ENCODE measurements around the gene SLC2A11.

Gene SLC2A11

DNA sequence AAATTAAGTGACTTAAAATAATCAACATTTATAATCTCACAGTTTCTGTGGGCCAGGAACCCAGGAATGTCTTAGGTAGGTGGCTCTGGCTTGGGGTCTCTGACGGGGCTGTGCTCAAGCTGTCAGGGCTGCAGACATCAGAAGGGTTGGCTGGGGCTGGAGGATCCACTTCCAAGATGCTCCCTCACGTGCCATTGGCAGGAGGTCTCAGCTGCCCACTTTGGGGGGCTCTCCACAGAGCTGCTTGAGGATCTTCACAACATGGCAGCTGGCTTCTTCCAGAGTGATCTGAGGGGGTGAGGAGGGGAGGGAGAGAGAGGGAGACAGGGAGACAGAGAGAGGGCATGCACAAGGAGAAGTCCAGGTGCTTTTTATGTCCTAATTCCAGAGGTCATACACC lies 18.1 kb downstream of the SLC2A11 start:
- no peak for DNase-seq
- no peak for TF ChIP-seq POLR2A (IDR thresholded peaks at IDR 0.05; ENCODE audit: low read length)

DNA sequence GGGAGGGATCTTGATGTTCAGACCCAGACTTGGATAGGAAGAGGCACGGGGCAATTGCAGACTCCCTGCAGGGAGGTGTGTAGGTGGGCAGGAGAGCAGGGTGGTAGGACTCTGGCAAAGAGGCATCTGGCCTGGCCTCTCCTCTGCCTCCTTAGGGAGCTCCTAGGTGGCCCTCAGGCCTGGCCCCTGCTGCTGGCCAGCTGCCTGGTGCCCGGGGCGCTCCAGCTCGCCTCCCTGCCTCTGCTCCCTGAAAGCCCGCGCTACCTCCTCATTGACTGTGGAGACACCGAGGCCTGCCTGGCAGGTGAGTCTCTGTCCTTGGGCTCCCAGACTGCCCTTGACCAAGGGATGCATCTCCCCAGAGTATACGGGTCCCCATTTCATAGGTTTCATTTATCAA lies 19.9 kb downstream of the SLC2A11 start:
- DNase-seq = no peak
- TF ChIP-seq GATA1 (IDR thresholded peaks at IDR 0.05; ENCODE audit: low read depth, low read length) (no peak), POLR2A (IDR thresholded peaks at IDR 0.05; ENCODE audit: low read length) (no peak)

DNA sequence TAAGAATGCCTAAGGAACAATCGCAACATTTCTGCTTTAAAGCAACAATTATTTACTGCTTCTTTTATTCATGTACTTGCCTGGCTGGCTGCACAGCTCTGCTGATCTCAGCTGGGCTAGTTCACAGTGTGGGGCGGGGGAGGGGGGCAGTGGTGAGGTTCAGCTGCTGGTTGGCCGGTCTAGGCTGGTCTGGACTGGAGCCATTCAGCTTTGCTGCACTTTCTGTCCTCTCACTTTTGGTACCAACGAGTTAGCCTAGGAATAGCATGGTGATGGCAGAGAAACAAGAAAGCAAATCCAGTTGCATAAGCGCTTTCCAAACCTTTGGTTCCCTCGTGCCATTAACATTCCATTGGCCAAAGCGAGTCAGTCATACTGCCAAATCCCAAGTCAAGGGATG lies 20.5 kb downstream of the SLC2A11 start:
- TF ChIP-seq GATA1 (IDR thresholded peaks at IDR 0.05; ENCODE audit: low read depth, low read length) (no peak), POLR2A (IDR thresholded peaks at IDR 0.05; ENCODE audit: low read length) (no peak)
- no peak for DNase-seq

DNA sequence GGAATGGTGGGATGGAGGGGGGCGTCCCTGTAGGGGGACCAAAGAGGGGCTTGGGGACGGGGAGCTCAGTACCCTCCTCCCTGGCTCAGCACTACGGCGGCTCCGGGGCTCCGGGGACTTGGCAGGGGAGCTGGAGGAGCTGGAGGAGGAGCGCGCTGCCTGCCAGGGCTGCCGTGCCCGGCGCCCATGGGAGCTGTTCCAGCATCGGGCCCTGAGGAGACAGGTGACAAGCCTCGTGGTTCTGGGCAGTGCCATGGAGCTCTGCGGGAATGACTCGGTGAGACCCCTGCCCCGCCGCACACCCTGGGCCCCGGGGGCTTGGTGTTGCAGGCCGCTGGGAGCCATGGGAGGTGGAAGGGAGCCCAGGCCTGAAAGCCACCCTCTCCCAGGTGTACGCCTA lies 24.7 kb downstream of the SLC2A11 start:
- no peak for DNase-seq
- TF ChIP-seq POLR2A (IDR thresholded peaks at IDR 0.05; ENCODE audit: low read length) (no peak), GATA1 (IDR thresholded peaks at IDR 0.05; ENCODE audit: low read depth, low read length) (no peak)

DNA sequence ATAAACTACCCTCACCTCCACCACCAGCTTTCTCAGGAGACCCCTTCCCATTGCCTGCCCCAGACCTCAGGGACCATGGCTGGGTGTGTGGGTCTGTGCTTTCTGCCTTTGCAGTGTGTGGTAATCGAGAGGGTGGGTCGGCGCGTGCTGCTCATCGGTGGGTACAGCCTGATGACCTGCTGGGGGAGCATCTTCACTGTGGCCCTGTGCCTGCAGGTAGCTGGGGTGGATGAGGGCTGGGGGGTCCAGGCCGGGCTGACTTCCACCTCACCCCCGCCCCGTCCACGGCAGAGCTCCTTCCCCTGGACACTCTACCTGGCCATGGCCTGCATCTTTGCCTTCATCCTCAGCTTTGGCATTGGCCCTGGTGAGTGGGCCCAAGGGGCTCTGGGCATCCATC lies 26.0 kb downstream of the SLC2A11 start:
- TF ChIP-seq GATA1 (IDR thresholded peaks at IDR 0.05; ENCODE audit: low read depth, low read length) (no peak), POLR2A (IDR thresholded peaks at IDR 0.05; ENCODE audit: low read length) (no peak)
- no peak for DNase-seq

DNA sequence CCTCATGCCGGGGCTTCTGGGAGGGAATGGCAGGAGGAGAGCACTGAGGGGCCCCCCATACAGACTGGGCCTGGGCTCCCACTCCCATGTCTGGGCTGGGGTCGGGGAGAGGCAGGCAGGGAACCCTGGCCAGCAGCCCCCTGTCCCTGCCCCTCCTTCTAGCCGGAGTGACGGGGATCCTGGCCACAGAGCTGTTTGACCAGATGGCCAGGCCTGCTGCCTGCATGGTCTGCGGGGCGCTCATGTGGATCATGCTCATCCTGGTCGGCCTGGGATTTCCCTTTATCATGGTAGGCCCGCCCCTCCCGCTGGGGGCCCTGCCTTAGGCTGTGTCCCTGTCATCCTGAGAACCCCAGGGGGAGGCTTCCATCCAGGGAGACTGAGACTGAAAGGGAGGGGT lies 26.5 kb downstream of the SLC2A11 start:
- TF ChIP-seq POLR2A (IDR thresholded peaks at IDR 0.05; ENCODE audit: low read length) (no peak), GATA1 (IDR thresholded peaks at IDR 0.05; ENCODE audit: low read depth, low read length) (no peak)
- DNase-seq = no peak

DNA sequence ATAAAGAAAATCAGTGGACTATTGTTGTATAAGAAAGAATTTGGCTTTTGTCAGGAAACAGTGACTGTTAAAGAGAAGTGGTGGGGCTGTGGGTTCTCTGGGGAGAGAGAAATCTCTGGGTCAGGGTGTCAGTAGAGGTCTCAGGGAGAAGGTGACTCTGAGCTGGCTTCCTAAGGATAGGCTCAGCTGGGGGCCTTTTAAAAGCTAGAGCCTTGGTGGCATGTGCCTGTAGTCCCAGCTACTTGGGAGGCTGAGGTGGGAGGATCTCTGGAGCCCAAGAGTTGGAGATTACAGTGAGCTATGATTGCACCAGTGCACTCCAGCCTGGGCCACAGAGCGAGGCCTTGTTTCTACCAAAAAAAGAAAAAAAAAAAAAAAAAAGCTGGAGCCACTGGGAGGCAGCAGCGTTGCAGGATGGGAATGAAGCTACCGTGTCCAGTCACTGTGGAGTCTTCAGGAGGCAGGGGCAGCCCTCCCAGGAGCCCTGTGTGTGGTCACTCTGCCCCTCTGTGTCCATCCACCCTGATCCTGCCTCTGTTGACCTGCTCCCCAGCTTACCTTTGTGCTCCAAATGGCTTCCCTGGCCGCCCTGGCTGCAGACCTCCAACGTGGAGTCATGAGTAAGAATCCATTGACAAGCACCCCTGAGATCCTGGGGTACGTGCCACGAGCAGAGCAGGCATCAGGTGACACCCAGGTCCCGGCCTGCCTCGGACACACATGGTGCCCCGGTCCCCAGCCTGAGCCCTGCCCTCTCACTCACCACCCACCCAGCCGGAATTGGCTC lies 31.1 kb downstream of the SLC2A11 start:
- TF ChIP-seq POLR2A (IDR thresholded peaks at IDR 0.05; ENCODE audit: low read length) = no peak
- no peak for TF ChIP-seq GATA1 (IDR thresholded peaks at IDR 0.05; ENCODE audit: low read depth, low read length)
- peak; percentile 17 to 19 for DNase-seq

DNA sequence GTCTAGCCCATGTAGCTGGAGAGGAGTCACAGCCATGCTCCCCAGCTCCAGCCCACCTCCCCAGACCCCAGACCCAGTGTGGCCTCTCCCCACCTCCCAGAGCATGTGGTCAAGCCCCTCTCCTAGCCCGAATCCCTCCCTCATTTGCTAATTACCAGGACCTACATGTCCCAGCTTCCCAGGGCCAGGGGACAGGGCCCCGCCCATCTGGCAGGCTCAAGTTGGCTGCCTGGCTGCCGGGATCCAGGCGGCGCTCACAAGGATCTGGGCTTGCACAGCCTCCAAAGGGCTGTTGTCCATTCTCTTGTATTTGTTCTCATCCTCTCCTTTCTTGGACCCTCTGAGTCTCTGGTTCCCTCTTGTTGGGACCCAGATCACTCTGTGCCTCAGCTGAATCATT lies 31.9 kb downstream of the SLC2A11 start:
- TF ChIP-seq GATA1 (IDR thresholded peaks at IDR 0.05; ENCODE audit: low read depth, low read length) (no peak), POLR2A (IDR thresholded peaks at IDR 0.05; ENCODE audit: low read length) (no peak)
- DNase-seq = no peak

DNA sequence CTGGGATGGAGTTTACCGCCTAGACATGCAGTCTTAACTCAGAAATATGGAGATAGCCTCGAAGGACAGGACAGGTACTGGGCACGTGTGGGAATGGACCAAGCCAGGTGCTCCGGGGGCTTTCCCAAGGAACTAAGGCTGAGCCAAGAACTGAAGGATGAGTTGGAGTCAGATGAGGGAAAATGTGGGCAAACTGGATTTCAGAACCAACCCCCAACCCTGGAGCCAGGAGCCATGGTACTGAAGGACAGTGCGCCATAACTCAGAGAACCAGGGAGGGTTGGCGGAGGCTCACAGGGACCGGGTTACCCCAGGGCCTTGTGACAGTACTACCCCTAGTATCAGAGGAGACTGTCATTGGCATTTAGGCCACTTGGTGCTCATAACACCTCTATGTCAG lies 34.1 kb downstream of the SLC2A11 start:
- DNase-seq = no peak
- TF ChIP-seq GATA1 (IDR thresholded peaks at IDR 0.05; ENCODE audit: low read depth, low read length) (no peak), POLR2A (IDR thresholded peaks at IDR 0.05; ENCODE audit: low read length) (no peak)

DNA sequence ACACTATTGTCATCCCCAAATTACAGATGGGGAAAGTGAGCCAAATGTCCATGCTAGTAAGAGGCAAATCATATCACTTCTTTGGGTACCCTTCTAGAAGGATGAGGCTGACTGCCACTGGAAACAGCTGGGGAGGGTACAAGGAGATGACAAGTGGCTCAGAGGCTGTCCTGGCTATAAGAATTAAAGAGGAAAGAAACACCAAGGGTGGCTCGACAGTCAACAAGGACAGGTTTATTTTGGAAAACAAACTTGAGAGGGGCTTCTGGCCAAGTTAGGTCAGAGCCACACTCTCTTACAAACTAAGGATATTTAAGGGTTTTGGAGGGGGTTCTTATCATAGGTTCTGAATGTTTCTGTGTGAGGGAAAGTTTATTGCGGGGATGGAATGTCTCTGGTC lies 34.5 kb downstream of the SLC2A11 start:
- no peak for DNase-seq

DNA sequence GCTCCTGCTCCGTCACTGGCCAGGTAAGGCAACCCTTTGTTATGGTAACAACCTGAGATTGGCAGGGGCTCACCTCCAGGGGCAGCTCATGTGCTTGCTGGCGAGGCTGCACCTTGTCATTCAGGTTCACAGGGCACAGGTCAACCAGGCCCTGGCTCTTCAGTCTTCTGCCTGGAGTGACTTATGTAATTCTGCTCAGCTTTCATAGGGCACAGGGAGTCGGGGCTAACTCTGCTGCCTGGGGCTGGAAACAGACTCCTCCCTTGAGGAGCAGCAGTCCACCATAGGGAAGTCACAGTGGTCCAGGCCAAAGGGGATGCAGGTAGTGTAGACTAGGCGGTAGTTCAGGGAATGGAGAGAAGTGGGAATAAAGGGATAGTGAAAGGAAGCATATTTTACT lies 35.0 kb downstream of the SLC2A11 start:
- no peak for DNase-seq
- TF ChIP-seq POLR2A (IDR thresholded peaks at IDR 0.05; ENCODE audit: low read length) (no peak), GATA1 (IDR thresholded peaks at IDR 0.05; ENCODE audit: low read depth, low read length) (no peak)

More for the DNA sequence above, 34.5 kb downstream of the SLC2A11 start:
- no peak for TF ChIP-seq POLR2A (IDR thresholded peaks at IDR 0.05; ENCODE audit: low read length)
- no peak for TF ChIP-seq GATA1 (IDR thresholded peaks at IDR 0.05; ENCODE audit: low read depth, low read length)

DNA sequence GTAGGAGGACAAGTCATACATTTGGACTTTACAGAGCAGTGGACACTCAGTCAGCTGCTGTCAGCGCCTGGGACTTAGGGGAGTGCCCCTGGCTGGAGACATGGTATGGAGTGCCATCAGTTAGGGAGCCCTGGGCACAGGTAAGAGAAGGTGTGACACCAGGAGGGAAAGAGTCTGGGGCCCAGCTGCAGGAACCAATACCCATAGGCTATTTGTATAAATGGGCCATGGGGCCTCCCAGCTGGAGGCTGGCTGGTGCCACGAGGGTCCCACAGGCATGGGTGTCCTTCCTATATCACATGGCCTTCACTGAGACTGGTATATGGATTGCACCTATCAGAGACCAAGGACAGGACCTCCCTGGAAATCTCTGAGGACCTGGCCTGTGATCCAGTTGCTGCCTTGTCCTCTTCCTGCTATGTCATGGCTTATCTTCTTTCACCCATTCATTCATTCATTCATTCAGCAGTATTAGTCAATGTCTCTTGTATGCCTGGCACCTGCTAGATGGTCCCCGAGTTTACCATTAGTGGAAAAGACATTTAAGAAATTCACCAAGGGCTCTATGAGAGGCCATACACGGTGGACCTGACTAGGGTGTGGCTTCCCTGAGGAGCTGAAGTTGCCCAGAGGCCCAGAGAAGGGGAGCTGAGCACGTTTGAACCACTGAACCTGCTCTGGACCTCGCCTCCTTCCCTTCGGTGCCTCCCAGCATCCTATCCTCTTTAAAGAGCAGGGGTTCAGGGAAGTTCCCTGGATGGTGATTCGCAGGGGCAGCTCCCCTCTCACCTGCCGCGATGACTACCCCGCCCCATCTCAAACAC lies 35.7 kb downstream of the SLC2A11 start:
- no peak for DNase-seq
- TF ChIP-seq POLR2A (IDR thresholded peaks at IDR 0.05; ENCODE audit: low read length) = no peak
- no peak for TF ChIP-seq GATA1 (IDR thresholded peaks at IDR 0.05; ENCODE audit: low read depth, low read length)

DNA sequence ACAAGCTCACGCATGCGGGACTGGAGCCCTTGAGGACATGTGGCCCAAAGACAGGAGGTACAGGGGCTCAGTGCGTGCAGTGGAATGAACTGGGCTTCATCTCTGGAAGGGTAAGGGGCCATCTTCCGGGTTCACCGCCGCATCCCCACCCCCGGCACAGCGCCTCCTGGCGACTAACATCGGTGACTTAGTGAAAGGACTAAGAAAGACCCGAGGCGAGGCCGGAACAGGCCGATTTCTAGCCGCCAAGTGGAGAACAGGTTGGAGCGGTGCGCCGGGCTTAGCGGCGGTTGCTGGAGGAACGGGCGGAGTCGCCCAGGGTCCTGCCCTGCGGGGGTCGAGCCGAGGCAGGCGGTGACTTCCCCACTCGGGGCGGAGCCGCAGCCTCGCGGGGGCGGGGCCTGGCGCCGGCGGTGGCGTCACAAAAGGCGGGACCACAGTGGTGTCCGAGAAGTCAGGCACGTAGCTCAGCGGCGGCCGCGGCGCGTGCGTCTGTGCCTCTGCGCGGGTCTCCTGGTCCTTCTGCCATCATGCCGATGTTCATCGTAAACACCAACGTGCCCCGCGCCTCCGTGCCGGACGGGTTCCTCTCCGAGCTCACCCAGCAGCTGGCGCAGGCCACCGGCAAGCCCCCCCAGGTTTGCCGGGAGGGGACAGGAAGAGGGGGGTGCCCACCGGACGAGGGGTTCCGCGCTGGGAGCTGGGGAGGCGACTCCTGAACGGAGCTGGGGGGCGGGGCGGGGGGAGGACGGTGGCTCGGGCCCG lies 36.5 kb downstream of the SLC2A11 start, which contains the start of gene MIF:
Gene MIF, plus strand, starts transcription at position 439 of the 765 bp plus-strand sequence. Its CDS starts 92 bp downstream, at position 531.
- peak; percentile 89 to 94 for DNase-seq
- TF ChIP-seq GATA1 (IDR thresholded peaks at IDR 0.05; ENCODE audit: low read depth, low read length) (no peak), POLR2A (IDR thresholded peaks at IDR 0.05; ENCODE audit: low read length) (peak; percentile 90)
